A549 (cell line): ENCODE measurements around the gene GHR.

Source experiments
- CBX8 ChIP-seq: fragments of 200-600 bp; sonication (generic); IDR thresholded peaks from 2 replicates; pipeline ENCODE4 v1.6.1; 2016
- CEBPB ChIP-seq, 2 experiments: fragments of >200 bp in 1 of 2; sonication (Bioruptor Twin) in 1 of 2; formaldehyde crosslinking in 1 of 2; IDR thresholded peaks; 2 replicates each; pipeline ENCODE4 v1.6.1; 2012 to 2016
- CTCF ChIP-seq: fragments of >200 bp; sonication (Bioruptor Twin); formaldehyde crosslinking; IDR thresholded peaks from 3 replicates; pipeline ENCODE4 v1.5.1; 2016
- HOXB13 ChIP-seq: fragments of 250-450 bp; sonication (Bioruptor Pico); IDR thresholded peaks from 2 replicates; pipeline ENCODE4 v1.5.0; 2020; ENCODE audit warnings: low read depth, mild to moderate bottlenecking, moderate library complexity
- RAD21 ChIP-seq, 2 experiments: fragments of >200 bp in 1 of 2; sonication (Bioruptor Twin) in 1 of 2; formaldehyde crosslinking in 1 of 2; IDR thresholded peaks in 1 of 2; conservative IDR thresholded peaks in 1 of 2; 2 replicates in 1 of 2; 3 replicates in 1 of 2; pipeline ENCODE4 v1.6.1; 2012 to 2018; ENCODE audit warnings: inconsistent platforms in 1 of 2
- RARB ChIP-seq: fragments of 250-450 bp; sonication (Bioruptor Pico); IDR thresholded peaks from 2 replicates; pipeline ENCODE4 v1.8.0; 2021; ENCODE audit warnings: mild to moderate bottlenecking, moderate library complexity
- REST ChIP-seq: fragments of 200-600 bp; sonication (generic); IDR thresholded peaks from 2 replicates; pipeline ENCODE4 v1.6.1; 2016; ENCODE audit warnings: antibody characterized with exemption, mild to moderate bottlenecking, moderate library complexity

GRCh38 chr5:42454216-42454995 is 31.2 kb downstream of the GHR start:
- TF ChIP-seq CTCF, result no peak
- no peak for TF ChIP-seq CBX8
- no peak for TF ChIP-seq CEBPB (IDR thresholded peaks at IDR 0.05)
- no peak for TF ChIP-seq RARB (CRISPR knock-in tag)
- no peak for TF ChIP-seq HOXB13 (CRISPR knock-in tag)
- TF ChIP-seq RAD21 (conservative IDR thresholded peaks at IDR 0.05 in 1 of 2, IDR thresholded peaks at IDR 0.05 in 1 of 2), result no peak
- TF ChIP-seq REST, result no peak
